ENCODE measurements around the gene LDHD.
A peak's percentile ranks its signal among the peaks of the same experiment; 100 is the strongest.

LDHD gene

GRCh38 chr16:75112734-75113491 lies 3.7 kb downstream of the LDHD start:
- no peak for TF ChIP-seq CTCF (IDR thresholded peaks at IDR 0.05; ENCODE audit: unreplicated experiment in 3 of 3)
- Mint-ChIP-seq H3K27me3 (ENCODE audit: low read depth) (peaks cover 4% of the 10 kb centered on the region), H3K9me3 (no peaks in the 10 kb centered on the region), H3K4me1 (peaks cover 52% of the 10 kb centered on the region), H3K4me3 (peak overlapping the region in 2 of 3 experiments; percentile 45 to 67), H3K36me3 (ENCODE audit: low read depth) (peaks cover 5% of the 10 kb centered on the region), H3K27ac (peak overlapping the region; percentile 51 to 80 (median 68))

DNA sequence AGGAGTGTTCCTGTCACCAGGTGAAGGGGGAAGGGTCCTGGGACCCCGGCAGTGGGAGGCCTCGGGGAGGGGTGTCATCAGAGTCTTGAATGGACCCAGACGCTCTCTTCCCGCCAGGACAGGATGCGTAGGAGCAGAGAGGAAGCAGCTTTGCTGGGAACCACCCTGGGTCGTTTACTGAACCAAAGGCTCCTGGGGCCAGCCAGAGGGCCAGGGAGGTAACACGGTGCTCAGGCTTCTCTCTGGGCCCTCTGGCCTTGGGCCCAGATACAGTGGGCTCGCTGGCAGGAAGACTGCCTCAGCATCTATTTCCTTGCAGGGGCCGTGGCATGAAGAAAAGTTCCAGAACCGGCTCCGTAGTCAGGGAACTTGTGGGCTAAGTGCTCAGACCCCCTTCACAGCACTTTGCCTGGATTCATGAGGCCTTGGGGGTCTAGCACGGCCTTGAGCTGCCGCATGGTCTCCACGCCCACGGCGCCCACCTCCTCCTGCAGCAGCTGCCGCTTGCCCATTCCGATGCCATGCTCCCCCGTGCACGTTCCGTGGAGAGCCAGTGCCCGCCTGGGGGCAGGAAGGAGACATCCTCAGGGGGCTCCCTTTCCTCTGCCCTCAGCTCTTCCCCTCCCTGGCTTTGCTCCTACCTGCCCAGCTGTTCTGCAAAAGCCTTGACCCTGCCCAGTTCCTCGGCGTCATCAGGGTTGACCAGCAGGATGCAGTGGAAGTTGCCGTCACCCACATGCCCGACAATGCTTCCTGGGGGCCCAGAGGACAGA lies 4.4 kb downstream of the LDHD start:
- TF ChIP-seq CTCF (IDR thresholded peaks at IDR 0.05; ENCODE audit: unreplicated experiment in 3 of 3) = no peak
- Mint-ChIP-seq H3K4me1 (peaks cover 52% of the 10 kb centered on the region), H3K36me3 (ENCODE audit: low read depth) (peaks cover 5% of the 10 kb centered on the region), H3K9me3 (no peaks in the 10 kb centered on the region), H3K27me3 (ENCODE audit: low read depth) (no peaks in the 10 kb centered on the region), H3K4me3 (no peak overlapping the region), H3K27ac (peak overlapping the region in 2 of 3 experiments; percentile 75 to 79)

DNA sequence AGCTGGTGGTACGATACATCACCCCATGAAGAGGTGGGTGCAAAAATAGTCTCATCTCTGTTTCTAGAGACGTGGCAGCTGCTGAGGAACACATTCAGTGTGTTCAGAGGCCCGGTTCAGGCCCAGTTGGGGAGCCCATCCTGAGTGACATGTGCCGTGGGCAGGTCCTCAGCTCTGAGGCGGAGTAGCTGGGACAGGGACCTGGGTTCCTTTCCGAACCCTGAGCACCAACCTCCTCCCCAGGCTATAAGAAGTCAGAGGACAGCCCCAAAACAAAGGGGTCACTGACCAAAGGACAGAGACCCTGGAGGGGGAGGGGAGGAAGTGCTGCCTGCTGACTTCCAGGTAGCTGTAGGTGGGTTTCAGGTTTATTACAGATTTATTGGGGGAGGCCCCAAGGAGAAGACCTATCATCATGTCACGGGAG lies 5.1 kb downstream of the LDHD start:
- TF ChIP-seq CTCF (IDR thresholded peaks at IDR 0.05; ENCODE audit: unreplicated experiment in 3 of 3) = no peak
- H3K9me3 Mint-ChIP-seq = no peaks in the 10 kb centered on the region
- H3K27me3 Mint-ChIP-seq (ENCODE audit: low read depth) = no peaks in the 10 kb centered on the region
- H3K4me3 Mint-ChIP-seq = peak overlapping the region in 1 of 3 experiments; percentile 73
- H3K27ac Mint-ChIP-seq = peak overlapping the region; percentile 75 to 88 (median 79)
- peaks cover 58% of the 10 kb centered on the region for H3K4me1 Mint-ChIP-seq
- H3K36me3 Mint-ChIP-seq (ENCODE audit: low read depth) = peaks cover 7% of the 10 kb centered on the region

GRCh38 chr16:75110637-75111513 lies 5.7 kb downstream of the LDHD start:
- TF ChIP-seq CTCF (IDR thresholded peaks at IDR 0.05; ENCODE audit: unreplicated experiment in 3 of 3) = peak; percentile 83 to 88 (median 86)
- peaks cover 61% of the 10 kb centered on the region for H3K4me1 Mint-ChIP-seq

DNA sequence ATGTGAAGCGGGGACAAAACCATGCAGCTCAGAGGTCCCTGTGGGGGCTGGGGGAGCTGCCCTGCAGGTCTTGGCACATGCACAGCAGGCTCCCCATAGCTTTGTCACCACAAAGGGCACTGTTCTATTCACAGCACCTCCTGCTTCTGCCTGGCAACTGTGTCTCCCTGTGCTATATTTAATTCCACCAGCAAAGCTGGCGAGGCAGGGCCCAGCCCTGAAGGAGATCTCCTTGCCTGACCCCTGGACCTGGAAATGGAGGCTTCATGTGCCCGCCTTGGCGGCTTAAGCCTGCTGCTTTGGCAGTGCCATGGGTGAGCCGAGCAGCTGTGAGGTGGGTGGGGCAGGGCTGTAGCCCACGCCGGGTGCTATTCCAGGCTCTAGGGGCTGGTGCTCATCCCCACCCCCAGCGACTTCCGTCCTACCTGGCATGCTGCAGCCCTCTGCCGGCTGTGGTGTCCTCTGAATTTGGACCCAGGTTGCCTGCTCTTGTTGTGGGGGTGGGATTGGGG lies 6.8 kb downstream of the LDHD start:
- H3K4me3 Mint-ChIP-seq = peak overlapping the region in 1 of 3 experiments; percentile 73

More at GRCh38 chr16:75110637-75111513, 5.7 kb downstream of the LDHD start:
- peaks cover 9% of the 10 kb centered on the region for H3K36me3 Mint-ChIP-seq (ENCODE audit: low read depth)
- peak overlapping the region; percentile 60 to 73 (median 64) for H3K4me3 Mint-ChIP-seq
- H3K27ac Mint-ChIP-seq = peak overlapping the region; percentile 75 to 88 (median 79)
- no peaks in the 10 kb centered on the region for H3K27me3 Mint-ChIP-seq (ENCODE audit: low read depth)
- H3K9me3 Mint-ChIP-seq = no peaks in the 10 kb centered on the region

More for the DNA sequence above, 6.8 kb downstream of the LDHD start:
- Mint-ChIP-seq H3K9me3 (no peaks in the 10 kb centered on the region), H3K4me1 (peaks cover 64% of the 10 kb centered on the region), H3K36me3 (ENCODE audit: low read depth) (peaks cover 14% of the 10 kb centered on the region), H3K27ac (peak overlapping the region; percentile 79 to 88 (median 79)), H3K27me3 (ENCODE audit: low read depth) (no peaks in the 10 kb centered on the region)
- no peak for TF ChIP-seq CTCF (IDR thresholded peaks at IDR 0.05; ENCODE audit: unreplicated experiment in 3 of 3)
